ENCODE results near the gene TRAP1. TPM values are rescaled to one million over a fixed set of nuclear protein-coding genes. Genes with fewer than 3 reads are reported as not detected.

The TRAP1 gene
- total RNA-seq, 1 experiment from 2014 or later, result 416 TPM

DNA sequence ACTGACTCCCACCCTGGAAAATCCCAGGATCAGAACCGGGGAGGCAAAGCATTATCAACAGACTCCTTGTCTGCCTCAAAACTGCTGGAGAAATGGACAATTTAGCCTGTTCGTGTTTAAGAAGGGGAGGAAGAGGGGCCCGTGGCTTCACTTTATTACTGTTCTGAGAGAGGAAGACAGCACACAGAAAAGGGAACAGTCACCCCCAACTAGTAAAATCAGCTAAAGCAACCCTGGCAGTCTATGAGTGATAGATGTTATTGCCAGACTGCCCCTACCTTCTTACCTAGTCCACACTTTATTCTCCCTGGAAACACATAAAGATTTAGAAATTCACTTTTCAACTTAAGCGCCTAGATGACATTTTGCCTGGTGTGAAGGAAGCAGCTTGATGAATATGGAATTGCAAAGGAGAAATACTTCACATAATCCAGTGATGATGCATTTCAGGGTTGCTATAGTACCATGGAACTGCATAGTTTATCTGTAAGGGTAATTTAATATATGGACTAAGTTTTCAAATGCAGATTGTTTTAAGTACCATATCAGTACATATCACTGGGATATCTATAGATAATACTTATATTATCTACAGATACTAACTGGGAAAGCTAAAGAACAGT, 36.9 kb upstream of the TRAP1 start (continued):
- TF ChIP-seq, protein P1, sequence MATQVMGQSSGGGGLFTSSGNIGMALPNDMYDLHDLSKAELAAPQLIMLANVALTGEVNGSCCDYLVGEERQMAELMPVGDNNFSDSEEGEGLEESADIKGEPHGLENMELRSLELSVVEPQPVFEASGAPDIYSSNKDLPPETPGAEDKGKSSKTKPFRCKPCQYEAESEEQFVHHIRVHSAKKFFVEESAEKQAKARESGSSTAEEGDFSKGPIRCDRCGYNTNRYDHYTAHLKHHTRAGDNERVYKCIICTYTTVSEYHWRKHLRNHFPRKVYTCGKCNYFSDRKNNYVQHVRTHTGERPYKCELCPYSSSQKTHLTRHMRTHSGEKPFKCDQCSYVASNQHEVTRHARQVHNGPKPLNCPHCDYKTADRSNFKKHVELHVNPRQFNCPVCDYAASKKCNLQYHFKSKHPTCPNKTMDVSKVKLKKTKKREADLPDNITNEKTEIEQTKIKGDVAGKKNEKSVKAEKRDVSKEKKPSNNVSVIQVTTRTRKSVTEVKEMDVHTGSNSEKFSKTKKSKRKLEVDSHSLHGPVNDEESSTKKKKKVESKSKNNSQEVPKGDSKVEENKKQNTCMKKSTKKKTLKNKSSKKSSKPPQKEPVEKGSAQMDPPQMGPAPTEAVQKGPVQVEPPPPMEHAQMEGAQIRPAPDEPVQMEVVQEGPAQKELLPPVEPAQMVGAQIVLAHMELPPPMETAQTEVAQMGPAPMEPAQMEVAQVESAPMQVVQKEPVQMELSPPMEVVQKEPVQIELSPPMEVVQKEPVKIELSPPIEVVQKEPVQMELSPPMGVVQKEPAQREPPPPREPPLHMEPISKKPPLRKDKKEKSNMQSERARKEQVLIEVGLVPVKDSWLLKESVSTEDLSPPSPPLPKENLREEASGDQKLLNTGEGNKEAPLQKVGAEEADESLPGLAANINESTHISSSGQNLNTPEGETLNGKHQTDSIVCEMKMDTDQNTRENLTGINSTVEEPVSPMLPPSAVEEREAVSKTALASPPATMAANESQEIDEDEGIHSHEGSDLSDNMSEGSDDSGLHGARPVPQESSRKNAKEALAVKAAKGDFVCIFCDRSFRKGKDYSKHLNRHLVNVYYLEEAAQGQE (IDR thresholded peaks at IDR 0.05; ENCODE audit: low read depth), result no peak
- no peak for TF ChIP-seq EZH2 (IDR thresholded peaks at IDR 0.05)
- TF ChIP-seq TCF7L2 (IDR thresholded peaks at IDR 0.05; ENCODE audit: borderline replicate concordance, extremely low read depth, insufficient read depth, insufficient read length), result no peak
- no peak for TF ChIP-seq FOSL1 (IDR thresholded peaks at IDR 0.05; ENCODE audit: low read depth)
- TF ChIP-seq SRF (IDR thresholded peaks at IDR 0.05; ENCODE audit: low read depth), result no peak
- TF ChIP-seq, protein P2, sequence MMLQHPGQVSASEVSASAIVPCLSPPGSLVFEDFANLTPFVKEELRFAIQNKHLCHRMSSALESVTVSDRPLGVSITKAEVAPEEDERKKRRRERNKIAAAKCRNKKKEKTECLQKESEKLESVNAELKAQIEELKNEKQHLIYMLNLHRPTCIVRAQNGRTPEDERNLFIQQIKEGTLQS (IDR thresholded peaks at IDR 0.05), result no peak

DNA sequence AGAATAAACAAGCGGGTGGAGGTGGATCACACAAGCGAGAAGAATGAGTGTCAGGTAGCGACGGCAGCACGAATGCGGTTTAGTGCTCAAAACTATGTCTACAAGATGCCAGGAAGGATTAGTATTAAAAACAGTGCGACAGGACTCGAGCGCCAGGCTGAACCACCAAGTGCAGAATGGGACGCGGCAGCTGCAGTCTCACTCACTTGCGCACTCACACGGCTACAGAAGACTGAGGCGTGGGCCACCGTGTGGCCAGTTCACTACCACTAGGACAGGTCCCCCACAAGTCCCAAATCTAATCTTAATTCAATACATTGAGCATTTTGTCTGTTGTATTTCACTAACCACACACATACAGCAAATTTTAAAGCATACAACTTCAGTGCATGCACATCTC, 35.7 kb upstream of the TRAP1 start:
- ChIA-PET RAD21 (ENCODE audit: low non-redundant PET in 1 of 2, low total read pairs in 2 of 2, uncharacterized antibody in 2 of 2, unreplicated experiment in 2 of 2) (interaction anchor here in 1 of 2 experiments (0.8 kb wide), 1 partner anchor 12 kb away, joined by 3 read pairs; no protein-coding TSS in a partner anchor), CTCF (no interaction called here), POLR2A (no interaction called here)
- no peaks in the 10 kb centered on the region for H3K9me2 ChIP-seq (ENCODE audit: insufficient read depth)
- no peak overlapping the region for H3K9ac ChIP-seq (ENCODE audit: low read length)
- no peak overlapping the region for H3K4me3 ChIP-seq (replicated peaks in 1 of 2; ENCODE audit: low read depth in 1 of 2, low read length in 2 of 2)
- no peak overlapping the region for H3K27ac ChIP-seq (ENCODE audit: low read depth, low read length)
- no peak for TF ChIP-seq JUND (IDR thresholded peaks at IDR 0.05)
- no peak for TF ChIP-seq SIN3A (IDR thresholded peaks at IDR 0.05; ENCODE audit: low read depth)
- no peak overlapping the region for H2AFZ ChIP-seq (ENCODE audit: low read depth, low read length, poor library complexity, severe bottlenecking)
- ATAC-seq (no peak), DNase-seq (ENCODE audit: low read depth, low spot score) (no peak)
- no peaks in the 10 kb centered on the region; the same call in 1 of the 2 replicates for H4K20me1 ChIP-seq (ENCODE audit: insufficient read depth)
- no peaks in the 10 kb centered on the region for H3K27me3 ChIP-seq (ENCODE audit: insufficient read depth, low read length)
- BruUV-seq (replicated peaks), result no TSS peak
- H3K4me1 ChIP-seq (ENCODE audit: control insufficient read depth in 1 of 2, insufficient read depth in 2 of 2, low read length in 2 of 2), result no peaks in the 10 kb centered on the region
- no peak overlapping the region for H3K4me2 ChIP-seq (ENCODE audit: low read length)
- H3K9me3 ChIP-seq (ENCODE audit: control insufficient read depth in 1 of 2, insufficient read depth in 1 of 2, low read depth in 1 of 2, low read length in 2 of 2), result no peaks in the 10 kb centered on the region
- peaks cover 14 to 27% of the 10 kb centered on the region in 2 experiments for H3K36me3 ChIP-seq (ENCODE audit: control insufficient read depth in 1 of 2, insufficient read depth in 2 of 2, low read length in 2 of 2)
- no peaks in the 10 kb centered on the region; the same call in 1 of the 2 replicates for H3K79me2 ChIP-seq (ENCODE audit: insufficient read depth, low read length)
- intact Hi-C loops (cut with micrococcal nuclease), result no loop called here
